ENCODE data around the gene NLE1.

GRCh38 chr17:35132816-35133550, 9.1 kb downstream of the NLE1 start:
- TF ChIP-seq GATA2 (IDR thresholded peaks at IDR 0.05; ENCODE audit: low read depth, low read length) (no peak), GATA3 (IDR thresholded peaks at IDR 0.05; ENCODE audit: low read depth, low read length) (no peak)
